OCI-LY1 (cell line): ENCODE data around the gene PBX3.

ENCODE experiments used
- H2AFZ ChIP-seq: fragments of 200-600 bp; sonication (generic), shearing (Covaris generic); 2 replicates; pipeline ENCODE4 v1.6.0; 2014; ENCODE audit warnings: antibody characterized with exemption, mild to moderate bottlenecking, low read length
- H3F3A ChIP-seq: fragments of 200-600 bp; sonication (generic), shearing (Covaris generic); 2 replicates; pipeline ENCODE4 v1.6.0; 2014; ENCODE audit warnings: mild to moderate bottlenecking, antibody characterized with exemption, low read length, moderate library complexity; ENCODE audit not compliant: insufficient read depth
- H3K27ac ChIP-seq: fragments of 200-600 bp; sonication (generic); 2 replicates; pipeline ENCODE4 v1.5.1; 2014; ENCODE audit warnings: low read length, mixed run types, mild to moderate bottlenecking, low read depth; ENCODE audit not compliant: poor library complexity, severe bottlenecking
- H3K27me3 ChIP-seq: fragments of 200-600 bp; sonication (generic); 2 replicates; pipeline ENCODE4 v1.6.0; 2014; ENCODE audit warnings: antibody characterized with exemption, mild to moderate bottlenecking, low read length, moderate library complexity; ENCODE audit not compliant: insufficient read depth
- H3K36me3 ChIP-seq: fragments of 200-600 bp; sonication (generic); 2 replicates; pipeline ENCODE4 v1.6.1; 2014; ENCODE audit warnings: mild to moderate bottlenecking, antibody characterized with exemption, low read length, moderate library complexity, mixed read lengths; ENCODE audit not compliant: insufficient read depth
- H3K4me1 ChIP-seq: fragments of 200-600 bp; sonication (generic); 2 replicates; pipeline ENCODE4 v1.5.1; 2014; ENCODE audit warnings: mild to moderate bottlenecking, low read length, moderate library complexity; ENCODE audit not compliant: insufficient read depth, severe bottlenecking
- H3K4me2 ChIP-seq: fragments of 200-600 bp; sonication (generic), shearing (Covaris generic); 2 replicates; pipeline ENCODE4 v1.6.1; 2014; ENCODE audit warnings: low read length
- H3K4me3 ChIP-seq: fragments of 200-600 bp; sonication (generic); 2 replicates; pipeline ENCODE4 v1.5.1; 2014; ENCODE audit warnings: low read length, low read depth, mild to moderate bottlenecking, mixed read lengths; ENCODE audit not compliant: poor library complexity, severe bottlenecking
- H3K79me2 ChIP-seq: fragments of 200-600 bp; shearing (Covaris generic); 2 replicates; pipeline ENCODE4 v1.6.1; 2016; ENCODE audit warnings: mixed run types, low read length, mixed read lengths; ENCODE audit not compliant: insufficient read depth
- H3K9ac ChIP-seq: fragments of 200-600 bp; sonication (generic), shearing (Covaris generic); 2 replicates; pipeline ENCODE4 v1.6.1; 2014; ENCODE audit warnings: mild to moderate bottlenecking, low read length, mixed read lengths
- H3K9me2 ChIP-seq: fragments of 200-600 bp; sonication (generic), shearing (Covaris generic); 2 replicates; pipeline ENCODE4 v1.6.1; 2014; ENCODE audit warnings: low read depth, mild to moderate bottlenecking, low read length, mixed read lengths
- H3K9me3 ChIP-seq: fragments of 200-600 bp; shearing (Covaris generic); 2 replicates; pipeline ENCODE4 v1.6.1; 2014; ENCODE audit warnings: low read length, mixed read lengths
- H4K20me1 ChIP-seq: fragments of 200-600 bp; sonication (generic), shearing (Covaris generic); 2 replicates; pipeline ENCODE4 v1.6.0; 2016; ENCODE audit warnings: mild to moderate bottlenecking, low read length; ENCODE audit not compliant: insufficient read depth
- CTCF ChIP-seq: fragments of 200-600 bp; sonication (generic), shearing (Covaris generic); IDR thresholded peaks from 2 replicates; pipeline ENCODE4 v1.5.1; 2017; ENCODE audit warnings: mild to moderate bottlenecking, antibody characterized with exemption, low read length, moderate library complexity, mixed read lengths
- EZH2 ChIP-seq: fragments of 200-600 bp; sonication (generic), shearing (Covaris generic); IDR thresholded peaks from 2 replicates; pipeline ENCODE4 v1.8.0; 2017; ENCODE audit warnings: borderline replicate concordance, mixed run types, mild to moderate bottlenecking, antibody characterized with exemption, low read length, moderate library complexity, mixed read lengths

The PBX3 gene

DNA sequence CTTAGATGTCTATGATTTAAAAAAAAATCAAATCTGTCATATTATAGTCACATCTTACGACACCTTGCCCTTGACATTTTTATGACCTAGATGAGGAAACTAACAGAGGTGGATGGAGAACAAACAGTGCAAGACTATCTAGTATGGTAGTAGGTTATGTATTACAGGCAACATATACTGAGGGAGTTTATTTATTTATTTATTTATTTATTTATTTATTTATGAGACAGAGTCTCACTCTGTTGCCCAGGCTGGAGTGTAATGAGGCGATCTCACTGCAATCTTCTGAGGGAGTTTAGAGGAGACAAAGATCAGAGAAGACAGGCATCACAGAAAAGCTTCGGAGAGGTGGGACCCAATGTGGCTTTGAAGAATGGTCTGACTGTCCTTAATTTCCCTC lies 4.5 kb upstream of the PBX3 start:
- H3K4me1 ChIP-seq: peaks cover 7% of the 10 kb centered on the region
- no peak overlapping the region for H3K4me3 ChIP-seq
- no peaks in the 10 kb centered on the region for H4K20me1 ChIP-seq
- H2AFZ ChIP-seq: no peak overlapping the region
- H3K79me2 ChIP-seq: no peaks in the 10 kb centered on the region
- H3K9me3 ChIP-seq: no peaks in the 10 kb centered on the region
- no peaks in the 10 kb centered on the region for H3K36me3 ChIP-seq
- no peaks in the 10 kb centered on the region for H3K27me3 ChIP-seq
- H3F3A ChIP-seq: no peaks in the 10 kb centered on the region
- H3K9ac ChIP-seq: no peak overlapping the region
- no peak for TF ChIP-seq CTCF
- no peak overlapping the region for H3K27ac ChIP-seq
- no peaks in the 10 kb centered on the region for H3K9me2 ChIP-seq
- H3K4me2 ChIP-seq: no peak overlapping the region

GRCh38 chr9:125743682-125744428 lies 3.3 kb upstream of the PBX3 start:
- H3K9me3 ChIP-seq: no peaks in the 10 kb centered on the region
- H3F3A ChIP-seq: no peaks in the 10 kb centered on the region
- peaks cover 3% of the 10 kb centered on the region; the same call in 1 of the 2 replicates for H3K36me3 ChIP-seq
- no peak overlapping the region for H3K9ac ChIP-seq
- TF ChIP-seq CTCF: no peak
- no peak for TF ChIP-seq EZH2
- no peak overlapping the region for H3K27ac ChIP-seq
- no peaks in the 10 kb centered on the region for H3K9me2 ChIP-seq
- no peaks in the 10 kb centered on the region for H4K20me1 ChIP-seq
- no peaks in the 10 kb centered on the region for H3K79me2 ChIP-seq
- no peak overlapping the region for H3K4me2 ChIP-seq
- H3K4me1 ChIP-seq: peaks cover 14% of the 10 kb centered on the region
- no peak overlapping the region for H3K4me3 ChIP-seq
- no peak overlapping the region for H2AFZ ChIP-seq
- H3K27me3 ChIP-seq: no peaks in the 10 kb centered on the region

- no peaks in the 10 kb centered on the region for H4K20me1 ChIP-seq
- H3K27me3 ChIP-seq: no peaks in the 10 kb centered on the region
- H2AFZ ChIP-seq: no peak overlapping the region
- H3F3A ChIP-seq: no peaks in the 10 kb centered on the region
- no peaks in the 10 kb centered on the region for H3K9me3 ChIP-seq
- peaks cover 11% of the 10 kb centered on the region; the same call in 1 of the 2 replicates for H3K36me3 ChIP-seq
- no peak for TF ChIP-seq EZH2
- TF ChIP-seq CTCF: no peak
- H3K4me2 ChIP-seq: no peak overlapping the region
- no peaks in the 10 kb centered on the region for H3K79me2 ChIP-seq
- no peak overlapping the region for H3K27ac ChIP-seq
- H3K9ac ChIP-seq: no peak overlapping the region
- no peaks in the 10 kb centered on the region for H3K9me2 ChIP-seq
- peaks cover 22% of the 10 kb centered on the region for H3K4me1 ChIP-seq
- H3K4me3 ChIP-seq: no peak overlapping the region
These were observed 2.6 kb upstream of the PBX3 start for GRCh38 chr9:125744616-125745015.
